Type B pancreatic cell (in vitro differentiated cells): ENCODE results near the gene SLC16A10. TPM values are rescaled to one million over a fixed set of nuclear protein-coding genes. Genes with fewer than 3 reads are reported as not detected.

Experiments
- DNase-seq: peaks from one replicate; pipeline ENCODE4 v3.0.0; 2021; ENCODE audit warnings: mixed read lengths; ENCODE audit not compliant: unreplicated experiment; ENCODE audit errors: extremely low spot score
- H3K27ac Mint-ChIP-seq: 2 replicates; pipeline ENCODE4 v1.8.0; 2021; ENCODE audit warnings: mild to moderate bottlenecking, mixed read lengths
- H3K27me3 Mint-ChIP-seq: 2 replicates; pipeline ENCODE4 v1.8.0; 2021; ENCODE audit warnings: mixed read lengths
- H3K36me3 Mint-ChIP-seq: 2 replicates; pipeline ENCODE4 v1.8.0; 2021; ENCODE audit warnings: mixed read lengths
- H3K4me1 Mint-ChIP-seq: one replicate; pipeline ENCODE4 v1.8.0; 2021; ENCODE audit warnings: mixed read lengths; ENCODE audit not compliant: unreplicated experiment
- H3K4me3 Mint-ChIP-seq: 2 replicates; pipeline ENCODE4 v1.8.0; 2021; ENCODE audit warnings: mild to moderate bottlenecking, mixed read lengths
- H3K9me3 Mint-ChIP-seq: 2 replicates; pipeline ENCODE4 v1.8.0; 2021; ENCODE audit warnings: mixed read lengths
- total RNA-seq: library from RNA; stranded (reverse); gene quantifications from 2 replicates; pipeline ENCODE4 v1.2.1, GENCODE V29; 2021; ENCODE audit warnings: low replicate concordance
- TF ChIP-seq, protein P1 (sequence below): fragments of 200-600 bp; sonication (generic); conservative IDR thresholded peaks from 2 replicates; pipeline ENCODE4 v1.5.0; 2021; ENCODE audit warnings: antibody characterized with exemption, mild to moderate bottlenecking

SLC16A10 gene
- total RNA-seq, 1 donor from 2014 or later, result 16.9 TPM

DNA sequence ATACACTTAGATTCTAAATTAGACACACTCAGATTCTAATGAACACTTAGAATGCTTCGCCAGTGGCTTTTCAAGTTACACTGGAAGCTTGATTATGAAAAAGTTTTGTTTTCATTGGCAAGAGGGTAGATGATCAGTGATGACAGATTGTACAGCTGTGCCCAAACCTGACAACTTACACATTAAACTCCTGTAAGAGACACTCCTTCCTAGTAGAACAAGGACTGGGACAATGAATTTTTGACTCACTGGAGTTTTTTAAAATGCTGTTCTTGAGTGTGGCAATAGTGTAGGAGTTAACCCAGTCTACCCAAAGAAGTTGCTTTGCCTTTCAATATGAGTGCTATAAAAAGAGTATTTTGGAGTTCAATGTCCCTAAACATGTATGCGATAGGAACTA lies 140.8 kb downstream of the SLC16A10 start:
- DNase-seq, result no peak

DNA sequence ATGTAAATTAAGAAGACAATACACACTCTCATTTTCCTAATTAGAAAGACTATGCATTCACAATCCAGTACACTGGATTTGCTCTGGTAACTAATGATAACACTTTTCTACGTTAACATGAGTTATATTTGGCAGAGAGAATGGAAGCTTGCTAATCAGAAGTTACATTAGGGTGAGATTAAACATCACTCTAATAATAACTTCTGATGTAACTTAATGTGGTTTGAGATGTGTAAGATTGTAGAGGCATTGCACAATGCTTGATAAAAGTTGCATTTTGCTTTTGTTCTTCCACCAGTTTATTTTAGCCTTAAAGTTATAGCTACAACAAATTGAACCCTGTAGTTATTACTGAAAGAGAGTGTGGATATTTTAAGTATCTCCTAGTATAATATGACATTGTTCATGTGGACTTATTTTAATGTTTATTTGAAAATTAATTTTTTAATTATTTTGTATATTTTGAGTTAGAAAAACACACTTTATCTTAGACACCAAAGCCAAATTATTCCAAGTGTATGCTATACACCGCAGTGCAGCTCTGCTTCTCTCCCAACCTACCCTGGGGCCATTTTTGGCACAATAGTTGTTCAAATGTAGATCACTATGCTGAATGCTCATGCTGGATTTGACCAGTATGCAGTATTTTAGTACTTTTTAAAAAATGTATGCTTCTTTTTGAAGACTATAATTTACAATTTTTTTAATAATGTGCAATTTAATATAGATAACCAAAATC lies 143.2 kb downstream of the SLC16A10 start:
- Mint-ChIP-seq H3K4me3 (no peak overlapping the region), H3K27me3 (no peaks in the 10 kb centered on the region), H3K36me3 (no peaks in the 10 kb centered on the region), H3K4me1 (no peaks in the 10 kb centered on the region), H3K9me3 (no peaks in the 10 kb centered on the region), H3K27ac (no peak overlapping the region)
- no peak for DNase-seq
- TF ChIP-seq, protein P1, sequence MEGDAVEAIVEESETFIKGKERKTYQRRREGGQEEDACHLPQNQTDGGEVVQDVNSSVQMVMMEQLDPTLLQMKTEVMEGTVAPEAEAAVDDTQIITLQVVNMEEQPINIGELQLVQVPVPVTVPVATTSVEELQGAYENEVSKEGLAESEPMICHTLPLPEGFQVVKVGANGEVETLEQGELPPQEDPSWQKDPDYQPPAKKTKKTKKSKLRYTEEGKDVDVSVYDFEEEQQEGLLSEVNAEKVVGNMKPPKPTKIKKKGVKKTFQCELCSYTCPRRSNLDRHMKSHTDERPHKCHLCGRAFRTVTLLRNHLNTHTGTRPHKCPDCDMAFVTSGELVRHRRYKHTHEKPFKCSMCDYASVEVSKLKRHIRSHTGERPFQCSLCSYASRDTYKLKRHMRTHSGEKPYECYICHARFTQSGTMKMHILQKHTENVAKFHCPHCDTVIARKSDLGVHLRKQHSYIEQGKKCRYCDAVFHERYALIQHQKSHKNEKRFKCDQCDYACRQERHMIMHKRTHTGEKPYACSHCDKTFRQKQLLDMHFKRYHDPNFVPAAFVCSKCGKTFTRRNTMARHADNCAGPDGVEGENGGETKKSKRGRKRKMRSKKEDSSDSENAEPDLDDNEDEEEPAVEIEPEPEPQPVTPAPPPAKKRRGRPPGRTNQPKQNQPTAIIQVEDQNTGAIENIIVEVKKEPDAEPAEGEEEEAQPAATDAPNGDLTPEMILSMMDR, result no peak

More for the DNA sequence above, 140.8 kb downstream of the SLC16A10 start:
- no peaks in the 10 kb centered on the region for H3K4me1 Mint-ChIP-seq
- TF ChIP-seq, protein P1, result no peak
- H3K36me3 Mint-ChIP-seq, result no peaks in the 10 kb centered on the region
- no peaks in the 10 kb centered on the region for H3K9me3 Mint-ChIP-seq
- H3K27ac Mint-ChIP-seq, result no peak overlapping the region
- no peak overlapping the region for H3K4me3 Mint-ChIP-seq
- H3K27me3 Mint-ChIP-seq, result no peaks in the 10 kb centered on the region

DNA sequence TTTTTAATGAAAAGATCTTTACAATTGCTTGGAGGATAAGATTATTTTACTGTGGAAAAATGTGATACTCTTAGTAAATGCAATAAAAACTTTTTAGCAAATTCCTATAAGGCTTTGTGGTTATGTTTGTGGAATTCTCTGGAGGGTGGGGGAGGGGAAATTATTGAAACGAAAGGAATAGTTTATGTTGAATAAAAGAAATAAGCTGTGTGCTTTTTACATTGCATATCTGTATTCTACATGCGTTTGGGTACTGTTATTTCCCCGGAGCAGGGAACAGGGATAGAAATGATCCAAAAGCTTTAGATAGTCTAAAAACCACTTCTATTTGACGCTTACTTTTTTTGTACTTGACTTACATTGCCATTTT lies 143.8 kb downstream of the SLC16A10 start:
- DNase-seq, result no peak
- no peaks in the 10 kb centered on the region for H3K9me3 Mint-ChIP-seq
- no peaks in the 10 kb centered on the region for H3K4me1 Mint-ChIP-seq
- TF ChIP-seq, protein P1, result no peak
- H3K4me3 Mint-ChIP-seq, result no peak overlapping the region
- H3K27me3 Mint-ChIP-seq, result no peaks in the 10 kb centered on the region
- H3K27ac Mint-ChIP-seq, result no peak overlapping the region
- H3K36me3 Mint-ChIP-seq, result no peaks in the 10 kb centered on the region

DNA sequence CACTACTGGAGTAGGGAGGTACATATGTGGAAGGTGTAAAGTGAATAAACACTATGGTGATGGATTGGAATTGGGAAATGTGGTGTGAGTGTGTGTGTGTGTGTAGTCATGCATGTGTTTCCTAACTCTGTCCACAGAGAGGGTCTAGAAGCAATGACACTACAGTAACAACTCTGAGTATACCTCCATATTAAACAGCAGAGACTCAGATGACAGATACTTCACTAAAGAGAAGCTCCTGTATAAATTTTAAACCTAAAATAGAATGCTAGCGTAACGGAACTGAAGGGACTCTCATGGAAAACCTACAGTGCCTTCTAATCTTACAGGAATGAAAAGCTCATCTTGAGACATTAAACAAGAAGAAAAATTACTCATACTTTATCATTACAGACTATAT lies 150.5 kb downstream of the SLC16A10 start:
- no peak for DNase-seq
- Mint-ChIP-seq H3K4me3 (no peak overlapping the region), H3K27me3 (no peaks in the 10 kb centered on the region), H3K4me1 (no peaks in the 10 kb centered on the region), H3K36me3 (no peaks in the 10 kb centered on the region), H3K9me3 (no peaks in the 10 kb centered on the region), H3K27ac (no peak overlapping the region)
- TF ChIP-seq, protein P1, result no peak

DNA sequence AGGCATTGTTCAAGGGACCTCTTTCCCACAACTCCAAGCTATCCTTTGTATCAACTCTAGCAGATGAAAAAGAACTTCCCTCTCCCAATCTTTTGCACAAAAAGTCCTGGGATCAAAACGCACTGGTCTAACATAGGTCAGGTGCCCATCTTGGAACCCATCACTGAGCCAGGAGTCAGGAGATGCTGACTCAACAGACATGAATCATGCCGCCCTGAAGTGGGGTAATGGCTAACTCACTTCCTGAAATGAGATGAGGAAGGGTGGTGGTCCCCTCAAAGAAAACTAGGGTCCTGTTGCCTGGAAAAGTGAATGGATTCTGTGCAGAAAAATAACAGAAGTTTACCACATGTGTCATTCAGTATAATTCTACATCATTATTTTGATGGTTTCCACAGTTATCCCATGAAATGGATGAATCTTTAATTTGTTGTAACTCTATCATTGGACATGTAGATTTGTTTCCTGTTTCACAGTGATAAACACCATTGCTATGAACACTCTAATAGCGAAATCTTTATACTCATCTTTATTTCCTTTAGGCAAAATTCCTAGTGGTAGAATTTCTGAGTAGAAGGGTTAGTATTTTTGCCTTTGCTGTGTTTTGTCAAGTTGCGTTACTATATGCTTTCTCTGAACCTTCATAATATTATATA lies 151.3 kb downstream of the SLC16A10 start:
- Mint-ChIP-seq H3K4me3 (no peak overlapping the region), H3K27ac (no peak overlapping the region), H3K36me3 (no peaks in the 10 kb centered on the region), H3K9me3 (no peaks in the 10 kb centered on the region), H3K27me3 (no peaks in the 10 kb centered on the region), H3K4me1 (no peaks in the 10 kb centered on the region)
- TF ChIP-seq, protein P1, result no peak
- no peak for DNase-seq
